OCI-LY7 (cell line): ENCODE measurements around the gene SPOP. TPM values are rescaled to one million over a fixed set of nuclear protein-coding genes. Genes with fewer than 3 reads are reported as not detected.

Source experiments
- BruUV-seq: library from RNA; stranded (reverse); fragments of 400-500 nt; replicated peaks from 2 replicates; lab custom pipeline; 2021; lab: Mats Ljungman, UMichigan
- CTCF ChIA-PET: fragments of 300-600 bp; sonication (Branson Sonifier 250); formaldehyde crosslinking; loops from one replicate; lab custom pipeline; 2022; ENCODE audit warnings: antibody characterized with exemption; ENCODE audit not compliant: unreplicated experiment; lab: Charles Lee
- POLR2A ChIA-PET: fragments of 300-600 bp; sonication (Branson Sonifier 250); formaldehyde crosslinking; loops from one replicate; lab custom pipeline; 2022; ENCODE audit warnings: antibody characterized with exemption; lab: Charles Lee
- DNase-seq: peaks from one replicate; pipeline ENCODE4 v3.0.0-alpha.2; 2015; ENCODE audit warnings: low spot score
- H2AFZ ChIP-seq: fragments of 200-600 bp; sonication (generic), shearing (Covaris generic); 2 replicates; pipeline ENCODE4 v1.6.1; 2014; ENCODE audit warnings: mild to moderate bottlenecking, antibody characterized with exemption, low read length, moderate library complexity
- H3K27ac ChIP-seq: fragments of 200-600 bp; sonication (generic); 2 replicates; pipeline ENCODE4 v1.5.1; 2014; ENCODE audit warnings: mixed run types, low read depth, mild to moderate bottlenecking, moderate library complexity, low read length, inconsistent platforms; ENCODE audit not compliant: poor library complexity, severe bottlenecking
- H3K36me3 ChIP-seq: fragments of 200-600 bp; sonication (generic); 2 replicates; pipeline ENCODE4 v1.6.1; 2014; ENCODE audit warnings: mild to moderate bottlenecking, antibody characterized with exemption, low read length, moderate library complexity, mixed read lengths; ENCODE audit not compliant: insufficient read depth
- H3K4me1 ChIP-seq: fragments of 200-600 bp; sonication (generic); 2 replicates; pipeline ENCODE4 v1.5.1; 2014; ENCODE audit warnings: mild to moderate bottlenecking, low read length; ENCODE audit not compliant: insufficient read depth, poor library complexity, severe bottlenecking
- H3K4me2 ChIP-seq: fragments of 200-600 bp; sonication (generic); 2 replicates; pipeline ENCODE4 v1.6.1; 2014; ENCODE audit warnings: mild to moderate bottlenecking, low read length
- H3K4me3 ChIP-seq: fragments of 200-600 bp; sonication (generic); 2 replicates; pipeline ENCODE4 v1.5.1; 2014; ENCODE audit warnings: mild to moderate bottlenecking, low read depth, low read length; ENCODE audit not compliant: poor library complexity, severe bottlenecking
- H3K79me2 ChIP-seq: fragments of 200-600 bp; sonication (generic); 2 replicates; pipeline ENCODE4 v1.6.1; 2016; ENCODE audit warnings: low read depth, mild to moderate bottlenecking, low read length, moderate library complexity, mixed read lengths; ENCODE audit not compliant: insufficient read depth
- H3K9me2 ChIP-seq: fragments of 200-600 bp; sonication (generic); 2 replicates; pipeline ENCODE4 v1.6.1; 2016; ENCODE audit warnings: mild to moderate bottlenecking, low read length, mixed read lengths; ENCODE audit not compliant: insufficient read depth
- H3K9me3 ChIP-seq: fragments of 200-600 bp; sonication (generic); 2 replicates; pipeline ENCODE4 v1.6.1; 2014; ENCODE audit warnings: mild to moderate bottlenecking, mixed run types, low read length, mixed read lengths
- H4K20me1 ChIP-seq: fragments of 200-600 bp; sonication (generic); 2 replicates; pipeline ENCODE4 v1.6.1; 2014; ENCODE audit warnings: mild to moderate bottlenecking, antibody characterized with exemption, low read length, moderate library complexity, mixed read lengths; ENCODE audit not compliant: insufficient read depth
- EZH2phosphoT487 ChIP-seq: fragments of 200-600 bp; sonication (generic); IDR thresholded peaks from 2 replicates; pipeline ENCODE4 v1.6.1; 2018; ENCODE audit warnings: low read depth, borderline replicate concordance, mild to moderate bottlenecking, mixed run types, antibody characterized with exemption, low read length, moderate library complexity, mixed read lengths
- intact Hi-C: fragments of 100-400 bp; cut with micrococcal nuclease; formaldehyde crosslinking; loops from one replicate; pipeline ENCODE4 v1.10.0; 2022; ENCODE audit not compliant: unreplicated experiment
- total RNA-seq, 2 experiments: library from RNA; depleted of rRNA in 1 of 2; stranded (reverse); fragments of >200 nt in 1 of 2; shearing (Covaris generic) in 1 of 2; gene quantifications; 2 replicates each; pipeline ENCODE4 v1.2.3, GENCODE V29; 2014 to 2022
- TF ChIP-seq, protein P1 (sequence below): fragments of 200-600 bp; sonication (generic); conservative IDR thresholded peaks from 2 replicates; pipeline ENCODE4 v1.5.1; 2014; ENCODE audit warnings: mild to moderate bottlenecking, antibody characterized with exemption, low read length, moderate library complexity, mixed read lengths

SPOP gene
- total RNA-seq, 2 experiments from 2014 or later = 37.8 to 69.0 TPM

DNA sequence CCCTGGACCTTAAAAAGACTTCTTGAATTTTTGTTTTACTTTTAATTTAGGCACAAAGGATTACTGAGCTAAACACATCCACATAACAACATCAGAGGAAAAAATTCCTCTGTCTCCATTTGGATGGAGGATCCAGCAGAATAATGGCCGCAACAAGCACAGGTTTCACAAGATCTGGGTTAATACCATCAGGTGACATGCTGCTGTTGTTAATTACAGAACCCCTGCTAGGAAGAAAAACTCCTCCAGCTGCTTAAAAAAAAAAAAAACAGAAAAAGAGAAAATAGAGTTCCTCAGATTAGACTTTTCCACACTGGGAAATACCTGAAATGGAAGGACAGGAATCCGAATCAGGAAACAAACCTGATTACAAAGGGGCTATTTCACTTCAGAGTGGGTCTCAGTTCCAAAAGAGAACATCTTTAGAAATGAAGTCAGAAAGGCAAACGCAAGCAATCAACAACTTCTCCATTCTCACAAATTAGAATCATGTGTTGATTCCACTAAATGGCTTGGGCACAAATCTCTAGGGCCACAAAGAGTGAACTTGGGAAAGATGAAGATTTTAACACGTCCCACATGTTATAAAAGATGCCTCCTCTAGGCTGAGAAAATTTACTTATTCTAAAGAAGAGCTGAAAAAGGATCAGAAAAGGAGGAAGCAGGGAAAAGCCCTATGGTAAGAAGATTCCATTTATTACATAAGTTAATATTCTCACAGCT lies 44.0 kb downstream of the SPOP start:
- BruUV-seq = no TSS peak
- no peak overlapping the region for H2AFZ ChIP-seq
- no peak overlapping the region for H3K27ac ChIP-seq
- H3K4me1 ChIP-seq = no peaks in the 10 kb centered on the region
- TF ChIP-seq, protein P1, sequence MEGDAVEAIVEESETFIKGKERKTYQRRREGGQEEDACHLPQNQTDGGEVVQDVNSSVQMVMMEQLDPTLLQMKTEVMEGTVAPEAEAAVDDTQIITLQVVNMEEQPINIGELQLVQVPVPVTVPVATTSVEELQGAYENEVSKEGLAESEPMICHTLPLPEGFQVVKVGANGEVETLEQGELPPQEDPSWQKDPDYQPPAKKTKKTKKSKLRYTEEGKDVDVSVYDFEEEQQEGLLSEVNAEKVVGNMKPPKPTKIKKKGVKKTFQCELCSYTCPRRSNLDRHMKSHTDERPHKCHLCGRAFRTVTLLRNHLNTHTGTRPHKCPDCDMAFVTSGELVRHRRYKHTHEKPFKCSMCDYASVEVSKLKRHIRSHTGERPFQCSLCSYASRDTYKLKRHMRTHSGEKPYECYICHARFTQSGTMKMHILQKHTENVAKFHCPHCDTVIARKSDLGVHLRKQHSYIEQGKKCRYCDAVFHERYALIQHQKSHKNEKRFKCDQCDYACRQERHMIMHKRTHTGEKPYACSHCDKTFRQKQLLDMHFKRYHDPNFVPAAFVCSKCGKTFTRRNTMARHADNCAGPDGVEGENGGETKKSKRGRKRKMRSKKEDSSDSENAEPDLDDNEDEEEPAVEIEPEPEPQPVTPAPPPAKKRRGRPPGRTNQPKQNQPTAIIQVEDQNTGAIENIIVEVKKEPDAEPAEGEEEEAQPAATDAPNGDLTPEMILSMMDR = no peak
- TF ChIP-seq EZH2phosphoT487 = no peak
- intact Hi-C loops = no loop called here
- H3K79me2 ChIP-seq = peaks cover 40% of the 10 kb centered on the region; the same call in 1 of the 2 replicates
- peaks cover under 1% of the 10 kb centered on the region; the same call in 1 of the 2 replicates for H3K9me3 ChIP-seq
- POLR2A ChIA-PET = interaction anchor here (0.8 kb wide), 1 partner anchor 10 kb away, joined by 3 read pairs; no protein-coding TSS in a partner anchor
- CTCF ChIA-PET = no interaction called here
- no peak for DNase-seq
- H3K9me2 ChIP-seq = no peaks in the 10 kb centered on the region
- no peak overlapping the region for H3K4me2 ChIP-seq
- peaks cover 11% of the 10 kb centered on the region for H3K36me3 ChIP-seq
- H3K4me3 ChIP-seq = no peak overlapping the region
- peaks cover 8% of the 10 kb centered on the region; the same call in 1 of the 2 replicates for H4K20me1 ChIP-seq

DNA sequence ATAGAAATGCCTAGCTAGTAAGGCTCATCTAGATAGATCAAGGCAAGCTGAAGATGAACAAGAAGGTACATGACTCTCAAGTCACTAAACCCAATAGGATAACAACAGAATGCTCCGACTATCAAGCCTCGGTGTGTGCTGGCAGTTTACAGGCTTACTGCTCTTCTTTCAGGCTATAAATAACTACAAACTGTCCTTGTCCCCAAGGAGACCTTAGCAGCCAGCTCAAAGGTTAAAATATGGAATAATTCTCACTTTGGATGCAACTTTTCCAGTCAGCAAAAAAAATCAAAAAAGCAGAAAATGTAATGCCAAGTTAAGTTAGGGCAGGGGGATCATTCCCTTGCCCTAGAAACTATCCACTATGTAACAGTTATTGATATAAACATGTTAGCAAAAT lies 44.6 kb downstream of the SPOP start:
- H4K20me1 ChIP-seq = peaks cover 8% of the 10 kb centered on the region; the same call in 1 of the 2 replicates
- CTCF ChIA-PET = no interaction called here
- H3K4me2 ChIP-seq = no peak overlapping the region
- H3K79me2 ChIP-seq = peaks cover 42% of the 10 kb centered on the region; the same call in 1 of the 2 replicates
- peaks cover 6% of the 10 kb centered on the region; the same call in 1 of the 2 replicates for H3K36me3 ChIP-seq
- TF ChIP-seq EZH2phosphoT487 = no peak
- TF ChIP-seq, protein P1 = no peak
- no peak overlapping the region for H3K27ac ChIP-seq
- H3K9me3 ChIP-seq = no peaks in the 10 kb centered on the region
- H2AFZ ChIP-seq = no peak overlapping the region
- H3K4me1 ChIP-seq = no peaks in the 10 kb centered on the region
- no TSS peak for BruUV-seq
- H3K4me3 ChIP-seq = no peak overlapping the region
- DNase-seq = no peak
- POLR2A ChIA-PET = interaction anchor here (1.1 kb wide), 1 partner anchor 31 kb away, joined by 4 read pairs; no protein-coding TSS in a partner anchor
- H3K9me2 ChIP-seq = no peaks in the 10 kb centered on the region
- intact Hi-C loops = no loop called here

DNA sequence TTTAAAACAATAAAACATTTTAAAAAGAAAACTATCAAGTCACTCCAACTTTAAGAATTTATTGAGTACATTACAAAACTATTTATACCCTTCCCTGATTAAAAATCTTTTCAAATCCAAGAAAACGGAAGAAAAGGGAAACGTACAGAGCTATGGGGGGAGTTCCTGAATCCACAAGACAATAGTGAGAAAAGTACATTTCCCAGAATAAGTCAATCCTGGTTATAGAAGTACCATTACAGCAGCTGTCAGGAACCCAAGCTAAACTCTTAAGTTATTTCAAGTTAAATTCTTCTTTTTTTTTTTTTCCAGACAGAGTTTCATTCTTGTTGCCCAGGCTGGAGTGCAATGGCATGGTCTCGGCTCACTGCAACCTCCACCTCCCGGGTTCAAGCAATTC lies 45.7 kb downstream of the SPOP start:
- intact Hi-C loops = no loop called here
- Histone ChIP-seq H3K9me3 (no peaks in the 10 kb centered on the region), H3K79me2 (peaks cover 42% of the 10 kb centered on the region; the same call in 1 of the 2 replicates), H3K4me3 (no peak overlapping the region), H3K36me3 (peaks cover 6% of the 10 kb centered on the region; the same call in 1 of the 2 replicates), H3K27ac (no peak overlapping the region), H3K4me2 (no peak overlapping the region), H2AFZ (no peak overlapping the region), H3K4me1 (no peaks in the 10 kb centered on the region), H3K9me2 (no peaks in the 10 kb centered on the region), H4K20me1 (peaks cover 8% of the 10 kb centered on the region; the same call in 1 of the 2 replicates)
- no peak for TF ChIP-seq EZH2phosphoT487
- TF ChIP-seq, protein P1 = no peak
- ChIA-PET CTCF (no interaction called here), POLR2A (interaction anchor here (0.7 to 1.3 kb wide), 5 partner anchors 14 to 1265 kb away, joined by 3 to 4 read pairs (median 3); no protein-coding TSS in a partner anchor)
- no TSS peak for BruUV-seq
- no peak for DNase-seq
